SK-N-SH (cell line): ENCODE data around the gene ZEB2. TPM values are rescaled to one million over a fixed set of nuclear protein-coding genes. Genes with fewer than 3 reads are reported as not detected.

Experiments used
- CTCF ChIA-PET: fragments of 300-600, 350-600 bp; formaldehyde crosslinking; extraction: SDS; loops from one replicate; lab custom pipeline; 2021; lab: Yijun Ruan, JAX
- POLR2A ChIA-PET: fragments of 350-600 bp; sonication (Branson Sonifier 250); formaldehyde crosslinking; extraction: SDS; loops from one replicate; lab custom pipeline; 2020; ENCODE audit warnings: antibody characterized with exemption, inconsistent platforms; lab: Yijun Ruan, JAX
- DNase-seq: peaks from one replicate; pipeline ENCODE4 v3.0.0; 2012
- H2AFZ ChIP-seq: fragments of 200-600 bp; sonication (generic); 2 replicates; pipeline ENCODE4 v1.8.1; 2016; ENCODE audit warnings: antibody characterized with exemption, mild to moderate bottlenecking, low read depth
- H3F3A ChIP-seq: fragments of 200-600 bp; sonication (generic); replicated peaks from 2 replicates; pipeline ENCODE3; 2016; ENCODE audit warnings: antibody characterized with exemption, mild to moderate bottlenecking; ENCODE audit not compliant: insufficient read depth
- H3K27ac ChIP-seq, 2 experiments: fragments of 200-500 bp in 1 of 2; fragments of 200-600 bp in 1 of 2; sonication (Bioruptor generic) in 1 of 2; sonication (generic), shearing (Covaris generic) in 1 of 2; 2 replicates each; pipeline versions ENCODE4 v1.5.1 to v1.6.1; 2014 to 2016; ENCODE audit warnings: low read depth in 2 of 2, inconsistent platforms in 1 of 2, low read length in 1 of 2, mild to moderate bottlenecking in 1 of 2, mixed read lengths in 1 of 2
- H3K27me3 ChIP-seq: fragments of 200-600 bp; sonication (generic), shearing (Covaris generic); 2 replicates; pipeline ENCODE4 v1.6.1; 2016; ENCODE audit warnings: mixed run types; ENCODE audit not compliant: insufficient read depth
- H3K36me3 ChIP-seq, 2 experiments: fragments of 200-500 bp in 1 of 2; fragments of 200-600 bp in 1 of 2; sonication (Bioruptor generic) in 1 of 2; sonication (generic) in 1 of 2; replicated peaks in 1 of 2; 2 replicates each; pipeline versions ENCODE3 to v1.5.1; 2014 to 2016; ENCODE audit warnings: low read length in 1 of 2, mild to moderate bottlenecking in 1 of 2; ENCODE audit not compliant: insufficient read depth in 2 of 2, control insufficient read depth in 1 of 2
- H3K4me1 ChIP-seq, 2 experiments: fragments of 200-500 bp in 1 of 2; fragments of 200-600 bp in 1 of 2; sonication (Bioruptor generic) in 1 of 2; sonication (generic), shearing (Covaris generic) in 1 of 2; 2 replicates each; pipeline versions ENCODE4 v1.5.1 to v1.6.1; 2014 to 2016; ENCODE audit warnings: low read depth in 1 of 2, low read length in 1 of 2, mixed run types in 1 of 2; ENCODE audit not compliant: insufficient read depth in 2 of 2, control insufficient read depth in 1 of 2
- H3K4me2 ChIP-seq: fragments of 200-600 bp; sonication (generic), shearing (Covaris generic); 2 replicates; pipeline ENCODE4 v1.6.1; 2017; ENCODE audit warnings: mixed run types
- H3K4me3 ChIP-seq, 2 experiments: fragments of 200-500 bp in 1 of 2; fragments of 200-600 bp in 1 of 2; sonication (Bioruptor generic) in 1 of 2; sonication (generic), shearing (Covaris generic) in 1 of 2; 2 replicates each; pipeline versions ENCODE4 v1.5.1 to v1.8.1; 2014 to 2016; ENCODE audit warnings: low read depth in 2 of 2, inconsistent platforms in 1 of 2, low read length in 1 of 2, mild to moderate bottlenecking in 1 of 2, mixed read lengths in 1 of 2, moderate library complexity in 1 of 2
- H3K79me2 ChIP-seq: fragments of 200-600 bp; sonication (generic); 2 replicates; pipeline ENCODE4 v1.8.1; 2017; ENCODE audit warnings: mild to moderate bottlenecking; ENCODE audit not compliant: insufficient read depth
- H3K9ac ChIP-seq: fragments of 200-600 bp; sonication (generic); 2 replicates; pipeline ENCODE4 v1.6.1; 2017; ENCODE audit warnings: mixed run types
- H3K9me2 ChIP-seq: fragments of 200-600 bp; sonication (generic); 2 replicates; pipeline ENCODE4 v1.6.1; 2017; ENCODE audit warnings: mixed run types
- H3K9me3 ChIP-seq: fragments of 200-600 bp; sonication (generic); 2 replicates; pipeline ENCODE4 v1.6.1; 2017; ENCODE audit warnings: mixed run types, mild to moderate bottlenecking, moderate library complexity
- H4K20me1 ChIP-seq: fragments of 200-600 bp; sonication (generic); 2 replicates; pipeline ENCODE4 v1.6.1; 2017; ENCODE audit warnings: mild to moderate bottlenecking, mixed run types; ENCODE audit not compliant: insufficient read depth
- CTCF ChIP-seq: fragments of 200-600 bp; sonication (generic); IDR thresholded peaks from 2 replicates; pipeline ENCODE4 v1.6.1; 2017; ENCODE audit warnings: antibody characterized with exemption, mild to moderate bottlenecking, moderate library complexity
- EZH2phosphoT487 ChIP-seq: fragments of 200-600 bp; sonication (generic); IDR thresholded peaks from 2 replicates; pipeline ENCODE4 v1.6.1; 2017; ENCODE audit warnings: low read depth, mixed run types, mild to moderate bottlenecking, antibody characterized with exemption, moderate library complexity, borderline replicate concordance
- FOXJ3 ChIP-seq: sonication (generic); formaldehyde crosslinking; IDR thresholded peaks from 2 replicates; pipeline ENCODE4 v1.5.1; 2020; ENCODE audit warnings: mild to moderate bottlenecking, missing genetic modification reagents
- FOXM1 ChIP-seq: IDR thresholded peaks from 2 replicates; pipeline ENCODE4 v1.4.0; 2012; ENCODE audit warnings: low read depth, mild to moderate bottlenecking
- IRF3 ChIP-seq: fragments of 150-350 bp; IDR thresholded peaks from 2 replicates; pipeline ENCODE4 v1.6.1; 2016; ENCODE audit warnings: mild to moderate bottlenecking, low read depth, low read length
- MEF2A ChIP-seq: IDR thresholded peaks from 2 replicates; pipeline ENCODE4 v1.4.0; 2012; ENCODE audit warnings: low read depth, borderline replicate concordance
- MXI1 ChIP-seq: IDR thresholded peaks from 2 replicates; pipeline ENCODE4 v1.6.1; 2012; ENCODE audit warnings: mild to moderate bottlenecking, low read depth, low read length, improper control_type of control experiment
- NFIC ChIP-seq: IDR thresholded peaks from 2 replicates; pipeline ENCODE4 v1.4.0; 2012; ENCODE audit warnings: borderline replicate concordance
- NRF1 ChIP-seq: IDR thresholded peaks from 2 replicates; pipeline ENCODE4 v1.6.1; 2012; ENCODE audit warnings: low read depth, mild to moderate bottlenecking, low read length
- PBX3 ChIP-seq: IDR thresholded peaks from 2 replicates; pipeline ENCODE4; 2012
- RAD21 ChIP-seq: IDR thresholded peaks from 2 replicates; pipeline ENCODE4 v1.6.1; 2012; ENCODE audit warnings: mild to moderate bottlenecking, low read length
- RCOR1 ChIP-seq: fragments of 150-350 bp; IDR thresholded peaks from 2 replicates; pipeline ENCODE4 v1.6.1; 2017; ENCODE audit warnings: antibody characterized with exemption, low read length
- RXRA ChIP-seq: IDR thresholded peaks from 2 replicates; pipeline ENCODE4 v1.4.0; 2012; ENCODE audit warnings: low read depth, mild to moderate bottlenecking, borderline replicate concordance
- SMC3 ChIP-seq: IDR thresholded peaks from 2 replicates; pipeline ENCODE4 v1.6.1; 2012; ENCODE audit warnings: low read depth, low read length, improper control_type of control experiment
- TCF12 ChIP-seq: IDR thresholded peaks from 2 replicates; pipeline ENCODE4 v1.4.0; 2012
- USF2 ChIP-seq: fragments of 150-350 bp; IDR thresholded peaks from 2 replicates; pipeline ENCODE4 v1.6.1; 2017; ENCODE audit warnings: antibody characterized with exemption, low read length, low read depth, borderline replicate concordance
- YY1 ChIP-seq: IDR thresholded peaks from 2 replicates; pipeline ENCODE4 v1.4.0; 2012; ENCODE audit warnings: low read depth, mild to moderate bottlenecking
- WGBS: methylation state at CpG from one replicate; pipeline ENCODE4 v1.1.6; 2017; ENCODE audit warnings: low lambda C conversion rate; 5-methylcytosine and 5-hydroxymethylcytosine counted together
- polyA plus RNA-seq, 3 experiments: library from polyadenylated mRNA; depleted of rRNA; stranded (reverse); fragments of >200 nt; gene quantifications; 2 replicates each; pipeline ENCODE4 v1.2.3, GENCODE V29; 2012

The ZEB2 gene
- polyA plus RNA-seq, 1 of the 3 experiments (the other 2 are of a cell fraction) = 16.3 TPM

GRCh38 chr2:144559681-144560080, 39.8 kb upstream of the ZEB2 start:
- Histone ChIP-seq H3K36me3 (no peaks in the 10 kb centered on the region), H3K27me3 (no peaks in the 10 kb centered on the region), H3K9me3 (no peaks in the 10 kb centered on the region), H3K9ac (no peak overlapping the region), H3K79me2 (no peaks in the 10 kb centered on the region), H2AFZ (no peak overlapping the region), H3K4me3 (no peak overlapping the region), H3K27ac (no peak overlapping the region), H3K4me2 (no peak overlapping the region), H4K20me1 (no peaks in the 10 kb centered on the region), H3K9me2 (no peaks in the 10 kb centered on the region), H3K4me1 (no peaks in the 10 kb centered on the region; a peak in 1 of 4 replicates), H3F3A (no peaks in the 10 kb centered on the region)
- CTCF ChIA-PET = interaction anchor here (1.1 kb wide), 1 partner anchor 18 kb away, joined by 3 read pairs; no protein-coding TSS in a partner anchor
- TF ChIP-seq FOXJ3 (CRISPR knock-in tag) (no peak), IRF3 (no peak), MXI1 (no peak), FOXM1 (no peak), SMC3 (no peak), EZH2phosphoT487 (no peak), YY1 (no peak), TCF12 (no peak), CTCF (no peak), USF2 (no peak), NFIC (no peak), RCOR1 (no peak), RAD21 (no peak), MEF2A (no peak)
- WGBS = 58% methylated on average over 3 of the region's 3 CpGs
- DNase-seq = no peak
- POLR2A ChIA-PET = no interaction called here

GRCh38 chr2:144559242-144559641, 39.3 kb upstream of the ZEB2 start:
- Histone ChIP-seq H3K9me3 (no peaks in the 10 kb centered on the region), H3K36me3 (no peaks in the 10 kb centered on the region), H4K20me1 (no peaks in the 10 kb centered on the region), H3K27ac (no peak overlapping the region), H3K4me2 (no peak overlapping the region), H3K4me3 (no peak overlapping the region), H3K9ac (no peak overlapping the region), H2AFZ (no peak overlapping the region), H3K4me1 (no peaks in the 10 kb centered on the region; a peak in 1 of 4 replicates), H3K79me2 (no peaks in the 10 kb centered on the region), H3K9me2 (no peaks in the 10 kb centered on the region), H3F3A (peaks cover 1% of the 10 kb centered on the region), H3K27me3 (no peaks in the 10 kb centered on the region)
- CTCF ChIA-PET = interaction anchor here (1.1 kb wide), 1 partner anchor 17 kb away, joined by 3 read pairs; no protein-coding TSS in a partner anchor
- no peak for TF ChIP-seq USF2
- TF ChIP-seq EZH2phosphoT487 = no peak
- TF ChIP-seq RXRA = no peak
- TF ChIP-seq NRF1 = no peak
- no peak for TF ChIP-seq PBX3
- 60% methylated on average over 1 of the region's 1 CpG for WGBS
- DNase-seq = no peak
- POLR2A ChIA-PET = no interaction called here
